Panc1 (cell line): ENCODE data around the gene ACTR3C. TPM values are rescaled to one million over a fixed set of nuclear protein-coding genes. Genes with fewer than 3 reads are reported as not detected.

Experiments
- ATAC-seq: fragments of 200-7000 bp; cut with Tn5 transposase; 2 replicates; pipeline ENCODE4 v1.9.1; 2020; ENCODE audit warnings: mild to moderate bottlenecking, moderate library complexity
- BruUV-seq: library from RNA; stranded (reverse); fragments of 400-500 nt; replicated peaks from 2 replicates; lab custom pipeline; 2021; lab: Mats Ljungman, UMichigan
- CTCF ChIA-PET: fragments of 300-600 bp; sonication (Branson Sonifier 250); formaldehyde crosslinking; loops from one replicate; lab custom pipeline; 2022; ENCODE audit warnings: antibody characterized with exemption; lab: Charles Lee
- POLR2A ChIA-PET: fragments of 300-600 bp; sonication (Branson Sonifier 250); formaldehyde crosslinking; loops from one replicate; lab custom pipeline; 2022; ENCODE audit warnings: antibody characterized with exemption; lab: Charles Lee
- DNase-seq: peaks from one replicate; pipeline ENCODE4 v3.0.0-alpha.2; 2010; ENCODE audit warnings: low read depth, low spot score
- H3K27ac ChIP-seq: 2 replicates; pipeline ENCODE4 v1.5.1; 2011; ENCODE audit warnings: mild to moderate bottlenecking, low read length, inconsistent platforms
- H3K27me3 ChIP-seq: fragments of 200-500 bp; sonication (Bioruptor generic); 2 replicates; pipeline ENCODE4 v1.6.0; 2014; ENCODE audit warnings: low read length, inconsistent platforms; ENCODE audit not compliant: control insufficient read depth, insufficient read depth
- H3K36me3 ChIP-seq: fragments of 200-500 bp; sonication (Bioruptor generic); 2 replicates; pipeline ENCODE4 v1.5.1; 2014; ENCODE audit warnings: inconsistent platforms, mild to moderate bottlenecking, low read length, moderate library complexity; ENCODE audit not compliant: control insufficient read depth, insufficient read depth
- H3K4me1 ChIP-seq: 2 replicates; pipeline ENCODE4 v1.5.1; 2011; ENCODE audit warnings: inconsistent platforms, mild to moderate bottlenecking, low read length, moderate library complexity; ENCODE audit not compliant: control insufficient read depth, insufficient read depth
- H3K4me3 ChIP-seq, 2 experiments: 2 replicates each; pipeline ENCODE4 v1.5.1; 2011 to 2012; ENCODE audit warnings: low read depth in 2 of 2, low read length in 2 of 2, mild to moderate bottlenecking in 2 of 2, inconsistent platforms in 1 of 2, moderate library complexity in 1 of 2
- H3K9me3 ChIP-seq: fragments of 200-500 bp; sonication (Bioruptor generic); 2 replicates; pipeline ENCODE4 v1.5.1; 2014; ENCODE audit warnings: low read depth, mild to moderate bottlenecking, inconsistent platforms, low read length, moderate library complexity; ENCODE audit not compliant: control insufficient read depth, insufficient read depth
- POLR2AphosphoS5 ChIP-seq: IDR thresholded peaks from 2 replicates; pipeline ENCODE4 v1.6.1; 2012; ENCODE audit warnings: mild to moderate bottlenecking, low read depth, low read length, moderate library complexity
- SIN3A ChIP-seq: IDR thresholded peaks from 2 replicates; pipeline ENCODE4 v1.6.1; 2012; ENCODE audit warnings: low read depth, mild to moderate bottlenecking, low read length, moderate library complexity, borderline replicate concordance; ENCODE audit not compliant: insufficient read depth
- TCF7L2 ChIP-seq: IDR thresholded peaks from 2 replicates; pipeline ENCODE4 v1.6.1; 2011; ENCODE audit warnings: mild to moderate bottlenecking, low read depth, low read length, inconsistent platforms
- in situ Hi-C: cut with HindIII; loops from 2 replicates; pipeline ENCODE4 v1.10.0; 2016; ENCODE audit warnings: low sequenced_read_pairs, low pct_unique_long_range_greater_than_20kb
- intact Hi-C: fragments of 100-400 bp; cut with micrococcal nuclease; formaldehyde crosslinking; loops from one replicate; pipeline ENCODE4 v1.10.0; 2022; ENCODE audit not compliant: unreplicated experiment
- total RNA-seq: library from RNA; stranded (reverse); gene quantifications from one replicate; pipeline ENCODE4 v1.2.1, GENCODE V29; 2021; ENCODE audit not compliant: unreplicated experiment
- TF ChIP-seq, protein P1 (sequence below): fragments of 450-650 bp; IDR thresholded peaks from 2 replicates; pipeline ENCODE4 v1.5.1; 2017; ENCODE audit warnings: mild to moderate bottlenecking
- TF ChIP-seq, protein P2 (sequence below), 2 experiments: IDR thresholded peaks; 2 replicates each; pipeline ENCODE4 v1.6.1; 2011 to 2012; ENCODE audit warnings: low read depth in 2 of 2, control low read depth in 1 of 2, low read length in 1 of 2, mild to moderate bottlenecking in 1 of 2, moderate library complexity in 1 of 2; ENCODE audit not compliant: insufficient read depth in 1 of 2

ACTR3C gene
- total RNA-seq, 1 experiment from 2014 or later, result 6.5 TPM

DNA sequence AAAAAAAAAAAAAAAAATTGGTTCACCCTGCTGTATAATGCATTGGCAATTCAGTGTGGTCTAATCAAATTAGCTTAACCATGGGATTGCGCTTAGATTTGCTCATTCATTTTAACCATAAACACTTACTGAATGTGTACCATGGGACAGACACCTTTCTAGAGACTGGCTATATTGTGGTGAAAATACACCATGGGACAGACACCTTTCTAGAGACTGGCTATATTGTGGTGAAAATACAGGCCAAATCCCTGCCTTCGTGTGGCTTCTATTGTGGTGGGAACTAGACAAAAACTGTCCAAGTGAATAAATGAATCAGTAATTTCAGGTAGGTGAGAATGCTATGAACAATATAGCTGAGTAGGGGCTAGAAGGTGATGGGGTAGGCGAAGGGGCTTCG is 35.1 kb upstream of the ACTR3C start:
- Histone ChIP-seq H3K4me3 (no peak overlapping the region), H3K27me3 (no peaks in the 10 kb centered on the region), H3K27ac (peak overlapping the region; percentile 34; the same call in 1 of the 2 replicates), H3K36me3 (no peaks in the 10 kb centered on the region), H3K4me1 (peaks cover 25% of the 10 kb centered on the region), H3K9me3 (no peaks in the 10 kb centered on the region)
- ATAC-seq (no peak), DNase-seq (no peak)
- in situ Hi-C loops (no loop called here), intact Hi-C loops (no loop called here)
- TF ChIP-seq, protein P1, sequence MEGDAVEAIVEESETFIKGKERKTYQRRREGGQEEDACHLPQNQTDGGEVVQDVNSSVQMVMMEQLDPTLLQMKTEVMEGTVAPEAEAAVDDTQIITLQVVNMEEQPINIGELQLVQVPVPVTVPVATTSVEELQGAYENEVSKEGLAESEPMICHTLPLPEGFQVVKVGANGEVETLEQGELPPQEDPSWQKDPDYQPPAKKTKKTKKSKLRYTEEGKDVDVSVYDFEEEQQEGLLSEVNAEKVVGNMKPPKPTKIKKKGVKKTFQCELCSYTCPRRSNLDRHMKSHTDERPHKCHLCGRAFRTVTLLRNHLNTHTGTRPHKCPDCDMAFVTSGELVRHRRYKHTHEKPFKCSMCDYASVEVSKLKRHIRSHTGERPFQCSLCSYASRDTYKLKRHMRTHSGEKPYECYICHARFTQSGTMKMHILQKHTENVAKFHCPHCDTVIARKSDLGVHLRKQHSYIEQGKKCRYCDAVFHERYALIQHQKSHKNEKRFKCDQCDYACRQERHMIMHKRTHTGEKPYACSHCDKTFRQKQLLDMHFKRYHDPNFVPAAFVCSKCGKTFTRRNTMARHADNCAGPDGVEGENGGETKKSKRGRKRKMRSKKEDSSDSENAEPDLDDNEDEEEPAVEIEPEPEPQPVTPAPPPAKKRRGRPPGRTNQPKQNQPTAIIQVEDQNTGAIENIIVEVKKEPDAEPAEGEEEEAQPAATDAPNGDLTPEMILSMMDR, result no peak
- no peak for TF ChIP-seq SIN3A
- TF ChIP-seq TCF7L2, result no peak
- no TSS peak for BruUV-seq
- POLR2A ChIA-PET, result no interaction called here
- CTCF ChIA-PET, result interaction anchor here (0.6 to 1.0 kb wide), 2 partner anchors 35 to 38 kb away, joined by 3 to 4 read pairs; no protein-coding TSS in a partner anchor

DNA sequence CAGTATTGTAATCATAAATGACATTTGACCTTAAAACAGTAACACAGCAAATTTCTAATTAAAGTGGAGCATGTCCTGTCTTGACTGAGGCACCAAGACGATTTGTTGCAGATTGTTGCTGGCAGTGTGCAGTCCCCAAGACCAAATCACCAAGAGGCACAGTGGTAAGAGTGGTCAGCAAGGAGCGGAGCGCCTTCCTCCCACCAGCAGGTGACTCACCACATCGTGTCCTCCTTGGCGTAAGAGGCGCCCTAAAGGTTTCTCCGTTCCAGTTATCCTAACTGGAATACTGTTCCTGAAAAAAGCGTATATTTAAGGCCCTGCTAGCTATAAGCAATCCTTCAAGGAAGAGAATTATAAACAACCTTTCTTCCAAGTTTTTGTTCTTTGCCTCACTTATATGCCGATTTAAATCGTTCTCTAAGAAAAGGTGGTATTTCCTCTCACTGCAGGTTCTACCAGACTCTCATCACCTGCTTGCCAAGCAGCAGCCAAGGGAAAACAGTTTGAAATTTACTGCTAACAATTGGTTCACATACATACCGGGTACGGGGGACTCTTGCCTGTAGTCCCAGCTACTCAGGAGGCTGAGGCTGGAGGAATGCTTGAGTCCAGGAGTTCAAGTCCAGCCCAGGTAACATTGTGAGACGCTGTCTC is 34.6 kb upstream of the ACTR3C start:
- H3K4me3 ChIP-seq, result peak overlapping the region in 1 of 2 experiments; percentile 10; a peak in 1 of 4 replicates
- no peaks in the 10 kb centered on the region for H3K9me3 ChIP-seq
- ChIA-PET POLR2A (interaction anchor here (0.6 kb wide), 1 partner anchor 9 kb away, joined by 9 read pairs; no protein-coding TSS in a partner anchor), CTCF (interaction anchor here (0.6 to 1.0 kb wide), 2 partner anchors 35 to 38 kb away, joined by 3 to 4 read pairs; no protein-coding TSS in a partner anchor)
- H3K4me1 ChIP-seq, result peaks cover 25% of the 10 kb centered on the region
- H3K36me3 ChIP-seq, result no peaks in the 10 kb centered on the region
- in situ Hi-C loops, result no loop called here
- ATAC-seq (peak; percentile 91), DNase-seq (no peak)
- H3K27ac ChIP-seq, result peak overlapping the region; percentile 70
- BruUV-seq, result no TSS peak
- intact Hi-C loops, result loop anchor here (2.0 kb wide), 1 partner anchor 63 kb away; no protein-coding TSS in a partner anchor
- H3K27me3 ChIP-seq, result no peaks in the 10 kb centered on the region
- TF ChIP-seq, protein P1, result no peak
- TF ChIP-seq POLR2AphosphoS5, result no peak
- TF ChIP-seq, protein P2, sequence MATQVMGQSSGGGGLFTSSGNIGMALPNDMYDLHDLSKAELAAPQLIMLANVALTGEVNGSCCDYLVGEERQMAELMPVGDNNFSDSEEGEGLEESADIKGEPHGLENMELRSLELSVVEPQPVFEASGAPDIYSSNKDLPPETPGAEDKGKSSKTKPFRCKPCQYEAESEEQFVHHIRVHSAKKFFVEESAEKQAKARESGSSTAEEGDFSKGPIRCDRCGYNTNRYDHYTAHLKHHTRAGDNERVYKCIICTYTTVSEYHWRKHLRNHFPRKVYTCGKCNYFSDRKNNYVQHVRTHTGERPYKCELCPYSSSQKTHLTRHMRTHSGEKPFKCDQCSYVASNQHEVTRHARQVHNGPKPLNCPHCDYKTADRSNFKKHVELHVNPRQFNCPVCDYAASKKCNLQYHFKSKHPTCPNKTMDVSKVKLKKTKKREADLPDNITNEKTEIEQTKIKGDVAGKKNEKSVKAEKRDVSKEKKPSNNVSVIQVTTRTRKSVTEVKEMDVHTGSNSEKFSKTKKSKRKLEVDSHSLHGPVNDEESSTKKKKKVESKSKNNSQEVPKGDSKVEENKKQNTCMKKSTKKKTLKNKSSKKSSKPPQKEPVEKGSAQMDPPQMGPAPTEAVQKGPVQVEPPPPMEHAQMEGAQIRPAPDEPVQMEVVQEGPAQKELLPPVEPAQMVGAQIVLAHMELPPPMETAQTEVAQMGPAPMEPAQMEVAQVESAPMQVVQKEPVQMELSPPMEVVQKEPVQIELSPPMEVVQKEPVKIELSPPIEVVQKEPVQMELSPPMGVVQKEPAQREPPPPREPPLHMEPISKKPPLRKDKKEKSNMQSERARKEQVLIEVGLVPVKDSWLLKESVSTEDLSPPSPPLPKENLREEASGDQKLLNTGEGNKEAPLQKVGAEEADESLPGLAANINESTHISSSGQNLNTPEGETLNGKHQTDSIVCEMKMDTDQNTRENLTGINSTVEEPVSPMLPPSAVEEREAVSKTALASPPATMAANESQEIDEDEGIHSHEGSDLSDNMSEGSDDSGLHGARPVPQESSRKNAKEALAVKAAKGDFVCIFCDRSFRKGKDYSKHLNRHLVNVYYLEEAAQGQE (IDR thresholded peaks at IDR 0.05; ENCODE audit: insufficient read depth in 1 of 2, low read depth in 2 of 2, low read length in 1 of 2), result no peak
- TF ChIP-seq TCF7L2, result no peak
- no peak for TF ChIP-seq SIN3A
